Measurements from ENCODE around the gene HAGH. TPM values are rescaled to one million over a fixed set of nuclear protein-coding genes. Genes with fewer than 3 reads are reported as not detected.
A peak's percentile ranks its signal among the peaks of the same experiment; 100 is the strongest.
"Not testable (repeated sequence)": the region's sequence is repeated elsewhere in the genome, so short reads cannot be mapped to it uniquely, and the experiment has no call there.

The HAGH gene
- 10 to 100 TPM; 34.2 to 55.3 (median 38.7) TPM for total RNA-seq (2021; fragmentation: NEBNext Ultra II Directional; extraction: Animal tissue kit (Norgen Biotek cat#: 25700))
- long read RNA-seq, transcript HAGH-202 (9 exons, 2,984 nt), result major isoform, 42 of 64 reads
- long read RNA-seq, partial matches to known transcripts, result 17 of 64 reads
- long read RNA-seq, other reads (novel, unspliced or antisense), result 5 of 64 reads

DNA sequence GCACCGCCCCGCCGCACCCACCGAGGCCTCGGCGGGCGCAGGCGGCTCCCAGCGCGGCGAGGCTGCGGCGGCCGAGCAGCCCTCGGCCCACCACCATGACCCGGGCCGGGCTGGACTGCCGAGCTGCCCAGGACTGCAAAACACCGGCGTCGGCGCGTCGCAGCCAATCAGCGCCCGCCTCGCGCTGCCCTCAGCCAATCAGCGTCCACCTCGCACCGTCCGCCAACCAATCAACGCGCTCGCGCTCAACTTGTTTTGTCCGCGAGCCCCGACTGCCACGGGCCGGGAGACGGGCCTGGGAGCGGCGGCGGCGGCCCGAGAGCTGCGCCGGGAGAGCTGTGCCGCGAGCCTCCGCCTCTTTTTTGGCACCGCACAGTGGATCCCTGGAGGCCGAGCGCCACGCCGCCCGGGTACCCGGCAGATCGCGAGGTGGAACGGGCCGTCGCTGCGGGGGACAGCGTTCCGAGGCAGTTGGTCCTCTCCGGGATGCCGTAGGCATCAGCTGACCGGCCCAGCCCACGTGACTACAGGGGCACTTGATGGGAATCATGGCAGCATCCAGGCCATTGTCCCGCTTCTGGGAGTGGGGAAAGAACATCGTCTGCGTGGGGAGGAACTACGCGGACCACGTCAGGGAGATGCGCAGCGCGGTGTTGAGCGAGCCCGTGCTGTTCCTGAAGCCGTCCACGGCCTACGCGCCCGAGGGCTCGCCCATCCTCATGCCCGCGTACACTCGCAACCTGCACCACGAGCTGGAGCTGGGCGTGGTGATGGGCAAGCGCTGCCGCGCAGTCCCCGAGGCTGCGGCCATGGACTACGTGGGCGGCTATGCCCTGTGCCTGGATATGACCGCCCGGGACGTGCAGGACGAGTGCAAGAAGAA is at the start of gene HAGH, which contains the start of gene FAHD1:
HAGH (minus strand) TSS at position 135 of the 883 bp plus-strand sequence; CDS start at position 97, 38 bp downstream.
FAHD1 (plus strand) TSS at position 516 of the 883 bp plus-strand sequence; CDS start at position 549, 33 bp downstream.
- peaks cover 33% of the 10 kb centered on the region for H3K4me1 Mint-ChIP-seq (ENCODE audit: low read depth)
- H3K27ac Mint-ChIP-seq, result peak within 1 kb of the TSS; percentile 88
- TF ChIP-seq, protein P1, sequence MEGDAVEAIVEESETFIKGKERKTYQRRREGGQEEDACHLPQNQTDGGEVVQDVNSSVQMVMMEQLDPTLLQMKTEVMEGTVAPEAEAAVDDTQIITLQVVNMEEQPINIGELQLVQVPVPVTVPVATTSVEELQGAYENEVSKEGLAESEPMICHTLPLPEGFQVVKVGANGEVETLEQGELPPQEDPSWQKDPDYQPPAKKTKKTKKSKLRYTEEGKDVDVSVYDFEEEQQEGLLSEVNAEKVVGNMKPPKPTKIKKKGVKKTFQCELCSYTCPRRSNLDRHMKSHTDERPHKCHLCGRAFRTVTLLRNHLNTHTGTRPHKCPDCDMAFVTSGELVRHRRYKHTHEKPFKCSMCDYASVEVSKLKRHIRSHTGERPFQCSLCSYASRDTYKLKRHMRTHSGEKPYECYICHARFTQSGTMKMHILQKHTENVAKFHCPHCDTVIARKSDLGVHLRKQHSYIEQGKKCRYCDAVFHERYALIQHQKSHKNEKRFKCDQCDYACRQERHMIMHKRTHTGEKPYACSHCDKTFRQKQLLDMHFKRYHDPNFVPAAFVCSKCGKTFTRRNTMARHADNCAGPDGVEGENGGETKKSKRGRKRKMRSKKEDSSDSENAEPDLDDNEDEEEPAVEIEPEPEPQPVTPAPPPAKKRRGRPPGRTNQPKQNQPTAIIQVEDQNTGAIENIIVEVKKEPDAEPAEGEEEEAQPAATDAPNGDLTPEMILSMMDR (IDR thresholded peaks at IDR 0.05), result no peak
- H3K4me3 Mint-ChIP-seq, result peak within 1 kb of the TSS; percentile 97
- peaks cover 3% of the 10 kb centered on the region; the same call in 1 of the 2 replicates for H3K27me3 Mint-ChIP-seq (ENCODE audit: insufficient read depth)
- H3K36me3 Mint-ChIP-seq (ENCODE audit: low read depth), result peaks cover 6% of the 10 kb centered on the region
- peak; percentile 92 for DNase-seq
- H3K9me3 Mint-ChIP-seq, result no peaks in the 10 kb centered on the region

DNA sequence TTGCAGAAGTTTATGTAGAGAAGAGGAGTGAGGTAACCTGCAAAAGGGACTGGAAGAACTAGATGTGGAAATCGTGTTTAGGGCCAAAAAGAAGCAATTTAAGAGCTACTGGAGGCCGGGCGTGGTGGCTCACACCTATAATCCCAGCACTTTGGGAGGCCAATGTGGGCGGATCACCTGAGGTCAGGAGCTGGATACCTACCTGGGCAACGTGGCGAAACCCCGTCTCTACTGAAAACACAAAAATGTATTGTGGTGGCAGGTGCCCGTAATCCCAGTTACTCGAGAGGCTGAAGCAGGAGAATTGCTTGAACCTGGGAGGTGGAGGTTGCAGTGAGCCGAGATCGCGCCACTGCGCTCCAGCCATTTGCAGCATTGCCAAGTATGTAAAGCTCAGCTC is 49.4 kb upstream of the HAGH start:
- H3K27me3 Mint-ChIP-seq (ENCODE audit: insufficient read depth), result peaks cover 22% of the 10 kb centered on the region
- not testable (repeated sequence) for H3K9me3 Mint-ChIP-seq; H3K4me1 Mint-ChIP-seq (ENCODE audit: low read depth); H3K36me3 Mint-ChIP-seq (ENCODE audit: low read depth); H3K4me3 Mint-ChIP-seq; DNase-seq; H3K27ac Mint-ChIP-seq

DNA sequence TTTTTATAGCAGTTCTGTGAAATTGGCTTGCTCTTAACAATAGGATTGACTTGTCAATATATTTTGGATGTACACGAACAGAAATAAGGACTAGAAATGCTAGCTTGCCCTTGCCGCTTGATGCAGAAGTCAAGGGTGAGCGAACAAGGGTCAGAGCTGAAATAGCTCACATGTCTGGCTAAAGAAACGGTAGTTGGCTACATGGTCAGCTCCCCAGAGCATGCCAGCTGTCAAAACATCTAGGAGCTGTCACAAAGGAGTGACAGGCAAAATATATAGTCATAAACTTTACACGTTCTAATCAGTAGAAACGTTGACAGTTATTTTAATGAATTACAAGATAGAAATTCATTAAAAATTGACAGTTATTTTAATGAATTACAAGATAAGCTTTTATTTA is 48.2 kb upstream of the HAGH start:
- no peaks in the 10 kb centered on the region; the same call in 1 of the 2 replicates for H3K9me3 Mint-ChIP-seq
- H3K4me3 Mint-ChIP-seq, result no peak overlapping the region
- H3K27ac Mint-ChIP-seq, result no peak overlapping the region
- DNase-seq, result no peak
- peaks cover 22% of the 10 kb centered on the region for H3K27me3 Mint-ChIP-seq (ENCODE audit: insufficient read depth)
- TF ChIP-seq, protein P1 (IDR thresholded peaks at IDR 0.05), result no peak
- no peaks in the 10 kb centered on the region for H3K36me3 Mint-ChIP-seq (ENCODE audit: low read depth)
- peaks cover 12% of the 10 kb centered on the region for H3K4me1 Mint-ChIP-seq (ENCODE audit: low read depth)

DNA sequence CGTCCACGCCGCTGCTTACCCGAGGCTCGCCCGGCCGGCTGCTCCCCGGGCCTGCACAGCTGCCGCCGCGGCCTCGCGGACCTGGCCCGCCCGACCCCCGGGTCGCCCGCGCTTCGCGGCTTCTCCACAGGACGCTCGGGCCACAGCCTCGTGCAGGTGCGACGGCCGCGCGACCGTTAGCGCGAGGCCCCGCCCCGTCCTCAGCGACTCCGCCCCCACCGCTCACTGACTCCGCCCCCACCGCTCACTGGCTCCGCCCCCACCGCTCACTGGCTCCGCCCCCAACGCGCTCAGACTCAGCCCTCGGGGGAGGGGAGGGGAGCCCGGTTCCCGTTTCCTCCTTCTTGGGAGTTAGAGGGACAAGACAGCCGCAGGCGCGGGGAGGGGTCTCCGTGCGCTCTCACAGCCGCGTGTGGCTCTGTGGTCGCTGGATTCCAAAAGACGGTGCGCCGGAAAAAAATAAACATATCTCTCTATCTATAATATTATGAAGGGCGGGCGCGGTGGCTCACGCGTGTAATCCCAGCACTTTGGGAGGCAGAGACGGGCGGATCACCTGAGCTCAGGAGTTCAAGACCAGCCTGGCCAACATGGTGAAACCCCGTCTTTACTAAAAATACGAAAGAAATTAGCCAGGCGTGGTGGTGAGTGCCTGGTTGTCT is 45.5 kb upstream of the HAGH start, which contains the start of gene MEIOB:
MEIOB (minus strand) TSS at position 191 of the 662 bp plus-strand sequence. CDS start 3,989 bp downstream, outside the sequence.
- no peaks in the 10 kb centered on the region; the same call in 1 of the 2 replicates for H3K9me3 Mint-ChIP-seq
- no peak within 1 kb of the TSS for H3K4me3 Mint-ChIP-seq
- H3K36me3 Mint-ChIP-seq (ENCODE audit: low read depth), result no peaks in the 10 kb centered on the region
- peaks cover 12% of the 10 kb centered on the region for H3K4me1 Mint-ChIP-seq (ENCODE audit: low read depth)
- TF ChIP-seq, protein P1 (IDR thresholded peaks at IDR 0.05), result no peak
- H3K27ac Mint-ChIP-seq, result no peak within 1 kb of the TSS; the same call in 1 of the 2 replicates
- H3K27me3 Mint-ChIP-seq (ENCODE audit: insufficient read depth), result peaks cover 20% of the 10 kb centered on the region
- no peak for DNase-seq

DNA sequence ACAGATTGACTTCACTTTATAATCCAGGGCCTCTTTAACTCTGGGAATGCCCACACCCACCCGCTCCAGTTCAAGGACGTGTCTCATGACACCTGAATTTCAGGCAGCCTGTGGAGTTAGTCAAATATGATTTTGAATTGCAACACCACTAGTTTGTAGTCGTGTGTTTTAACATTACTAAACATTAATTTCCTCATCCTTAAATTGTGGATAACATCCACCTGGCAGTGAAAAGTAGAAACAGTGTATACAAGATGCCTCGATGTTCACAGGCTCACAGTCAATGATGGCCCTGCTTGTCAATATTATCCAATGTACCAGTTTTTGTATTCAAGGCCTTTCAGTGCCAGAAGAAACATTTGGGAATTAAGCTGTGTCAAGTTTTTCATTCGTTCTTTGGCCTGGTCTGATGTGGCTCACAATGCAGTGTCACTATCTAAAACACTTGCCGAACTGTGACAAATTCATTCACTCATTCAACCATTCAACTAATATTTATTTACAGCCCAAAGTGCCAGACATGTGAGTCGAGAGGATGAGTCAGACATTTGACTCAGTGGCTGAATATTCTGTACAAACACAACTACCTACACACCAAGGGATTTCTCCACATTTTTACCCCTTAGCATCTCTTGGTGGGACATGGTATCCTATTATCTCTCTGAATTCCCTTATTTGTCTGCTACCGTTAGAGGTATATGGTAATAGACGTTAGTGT is 43.9 kb upstream of the HAGH start:
- TF ChIP-seq, protein P1 (IDR thresholded peaks at IDR 0.05), result no peak
- no peaks in the 10 kb centered on the region; the same call in 1 of the 2 replicates for H3K9me3 Mint-ChIP-seq
- H3K36me3 Mint-ChIP-seq (ENCODE audit: low read depth), result no peaks in the 10 kb centered on the region
- no peak overlapping the region; the same call in 1 of the 2 replicates for H3K27ac Mint-ChIP-seq
- H3K4me3 Mint-ChIP-seq, result no peak overlapping the region
- H3K4me1 Mint-ChIP-seq (ENCODE audit: low read depth), result peaks cover 12% of the 10 kb centered on the region
- peaks cover 20% of the 10 kb centered on the region for H3K27me3 Mint-ChIP-seq (ENCODE audit: insufficient read depth)
- DNase-seq, result peak; percentile 61

Measured in HFFc6 (cell line).